Measurements from ENCODE around the gene WNK3.
A peak's percentile ranks its signal among the peaks of the same experiment; 100 is the strongest.
"Not testable (repeated sequence)": the region's sequence is repeated elsewhere in the genome, so short reads cannot be mapped to it uniquely, and the experiment has no call there.

Gene WNK3

GRCh38 chrX:54357414-54358377, at the start of gene WNK3:
TSS of gene WNK3 (minus strand) at chrX:54358046.
- DNase-seq = peak; percentile 51

- no peak for DNase-seq
These were observed 49.4 kb upstream of the WNK3 start for GRCh38 chrX:54407266-54407665.

- no peak for DNase-seq
These were observed 39.3 kb upstream of the WNK3 start for GRCh38 chrX:54397113-54397512.

- DNase-seq = no peak
These were observed 28.5 kb upstream of the WNK3 start for GRCh38 chrX:54386314-54386713.

- not testable (repeated sequence) for DNase-seq
These were observed 26.8 kb upstream of the WNK3 start for GRCh38 chrX:54384661-54385060.

- no peak for DNase-seq
These were observed 1.6 kb upstream of the WNK3 start for GRCh38 chrX:54359408-54359807.

- peak; percentile 59 for DNase-seq
These were observed 772 bp upstream of the WNK3 start for GRCh38 chrX:54358424-54359211.

- no peak for DNase-seq
These were observed 5.2 kb downstream of the WNK3 start for GRCh38 chrX:54352677-54353076.

GRCh38 chrX:54337383-54337782, 20.5 kb downstream of the WNK3 start:
- not testable (repeated sequence) for DNase-seq

- DNase-seq = no peak
These were observed 32.8 kb downstream of the WNK3 start for GRCh38 chrX:54325077-54325476.

- no peak for DNase-seq
These were observed 37.8 kb downstream of the WNK3 start for GRCh38 chrX:54320067-54320466.

- DNase-seq = no peak
These were observed 51.5 kb downstream of the WNK3 start for GRCh38 chrX:54306379-54306778.

- no peak for DNase-seq
These were observed 56.3 kb downstream of the WNK3 start for GRCh38 chrX:54301516-54301915.

GRCh38 chrX:54294306-54294705, 63.5 kb downstream of the WNK3 start:
- no peak for DNase-seq

GRCh38 chrX:54292755-54293154, 65.1 kb downstream of the WNK3 start:
- DNase-seq = no peak

GRCh38 chrX:54291758-54292157, 66.1 kb downstream of the WNK3 start:
- no peak for DNase-seq

- no peak for DNase-seq
These were observed 68.9 kb downstream of the WNK3 start for GRCh38 chrX:54288968-54289367.

- no peak for DNase-seq
These were observed 69.6 kb downstream of the WNK3 start for GRCh38 chrX:54288277-54288676.

- no peak for DNase-seq
These were observed 76.2 kb downstream of the WNK3 start for GRCh38 chrX:54281676-54282075.

GRCh38 chrX:54280466-54280865, 77.4 kb downstream of the WNK3 start:
- no peak for DNase-seq

GRCh38 chrX:54271664-54272063, 86.2 kb downstream of the WNK3 start:
- DNase-seq = no peak

GRCh38 chrX:54248309-54248708, 109.5 kb downstream of the WNK3 start:
- no peak for DNase-seq

GRCh38 chrX:54246866-54247265, 111.0 kb downstream of the WNK3 start:
- no peak for DNase-seq

- DNase-seq = no peak
These were observed 119.3 kb downstream of the WNK3 start for GRCh38 chrX:54238588-54238987.
